ENCODE data around the gene HOXA10.

HOXA10 gene

GRCh38 chr7:27185854-27186667 is 11.9 kb upstream of the HOXA10 start:
- DNase-seq: no peak
- H3K4me3 ChIP-seq (ENCODE audit: low read depth, low read length): no peak overlapping the region
- H3K36me3 ChIP-seq: no peaks in the 10 kb centered on the region
- TF ChIP-seq CTCF (IDR thresholded peaks at IDR 0.05; ENCODE audit: low read depth, low read length): no peak
- peaks cover 98% of the 10 kb centered on the region for H3K27me3 ChIP-seq
- H3K9me3 ChIP-seq: no peaks in the 10 kb centered on the region
- no peaks in the 10 kb centered on the region for H3K4me1 ChIP-seq

- Histone ChIP-seq H3K4me1 (no peaks in the 10 kb centered on the region), H3K27me3 (peaks cover 98% of the 10 kb centered on the region), H3K9me3 (no peaks in the 10 kb centered on the region), H3K4me3 (ENCODE audit: low read depth, low read length) (peak within 1 kb of the TSS; percentile 39), H3K36me3 (no peaks in the 10 kb centered on the region)
- no peak for TF ChIP-seq CTCF (IDR thresholded peaks at IDR 0.05; ENCODE audit: low read depth, low read length)
- DNase-seq: no peak
These were observed 11.1 kb upstream of the HOXA10 start, which contains the start of gene HOXA11 for GRCh38 chr7:27185013-27185853. Gene HOXA11, minus strand, starts transcription at chr7:27185232. Its CDS starts 88 bp downstream, at chr7:27185144.

GRCh38 chr7:27184337-27185012 is 10.4 kb upstream of the HOXA10 start:
- Histone ChIP-seq H3K36me3 (no peaks in the 10 kb centered on the region), H3K27me3 (peaks cover 98% of the 10 kb centered on the region), H3K4me3 (ENCODE audit: low read depth, low read length) (peak overlapping the region; percentile 39), H3K9me3 (no peaks in the 10 kb centered on the region), H3K4me1 (no peaks in the 10 kb centered on the region)
- DNase-seq: no peak
- TF ChIP-seq CTCF (IDR thresholded peaks at IDR 0.05; ENCODE audit: low read depth, low read length): no peak

GRCh38 chr7:27183682-27184336 is 9.7 kb upstream of the HOXA10 start:
- no peaks in the 10 kb centered on the region for H3K36me3 ChIP-seq
- H3K4me3 ChIP-seq (ENCODE audit: low read depth, low read length): peak overlapping the region; percentile 39
- H3K9me3 ChIP-seq: no peaks in the 10 kb centered on the region
- H3K27me3 ChIP-seq: peaks cover 98% of the 10 kb centered on the region
- TF ChIP-seq CTCF (IDR thresholded peaks at IDR 0.05; ENCODE audit: low read depth, low read length): no peak
- no peaks in the 10 kb centered on the region for H3K4me1 ChIP-seq
- DNase-seq: no peak

GRCh38 chr7:27182861-27183681 is 9.0 kb upstream of the HOXA10 start:
- Histone ChIP-seq H3K27me3 (peaks cover 98% of the 10 kb centered on the region), H3K9me3 (no peaks in the 10 kb centered on the region), H3K36me3 (no peaks in the 10 kb centered on the region), H3K4me3 (ENCODE audit: low read depth, low read length) (no peak overlapping the region), H3K4me1 (no peaks in the 10 kb centered on the region)
- no peak for TF ChIP-seq CTCF (IDR thresholded peaks at IDR 0.05; ENCODE audit: low read depth, low read length)
- DNase-seq: no peak
